GM20000 (cell line): ENCODE data around the gene CSKMT.
"Not testable (repeated sequence)": the region's sequence is repeated elsewhere in the genome, so short reads cannot be mapped to it uniquely, and the experiment has no call there.

ENCODE experiments used
- DNase-seq: peaks from one replicate; pipeline ENCODE4 v3.0.0; 2012; ENCODE audit warnings: low spot score
- CTCF ChIP-seq: IDR thresholded peaks from 2 replicates; pipeline ENCODE4 v1.5.1; 2012; ENCODE audit warnings: mild to moderate bottlenecking, control low read depth; ENCODE audit errors: extremely low read depth, missing control alignments

CSKMT gene

GRCh38 chr11:62648185-62648966 is 16.7 kb upstream of the CSKMT start:
- no peak for TF ChIP-seq CTCF
- no peak for DNase-seq

- DNase-seq = no peak
- TF ChIP-seq CTCF = no peak
Measured at GRCh38 chr11:62648967-62649364, 16.1 kb upstream of the CSKMT start.

- TF ChIP-seq CTCF = no peak
- no peak for DNase-seq
Measured at GRCh38 chr11:62649486-62649885, 15.6 kb upstream of the CSKMT start.

GRCh38 chr11:62650283-62650682 is 14.8 kb upstream of the CSKMT start:
- not testable (repeated sequence) for DNase-seq

GRCh38 chr11:62652161-62653006 is 12.7 kb upstream of the CSKMT start:
- no peak for TF ChIP-seq CTCF
- no peak for DNase-seq

GRCh38 chr11:62654297-62654696 is 10.8 kb upstream of the CSKMT start:
- no peak for DNase-seq
- no peak for TF ChIP-seq CTCF

- DNase-seq = no peak
- no peak for TF ChIP-seq CTCF
Measured at GRCh38 chr11:62656796-62657429, 8.2 kb upstream of the CSKMT start.
